ENCODE data around the gene TRIM24. TPM values are rescaled to one million over a fixed set of nuclear protein-coding genes. Genes with fewer than 3 reads are reported as not detected.

TRIM24 gene
- total and polyA plus RNA-seq, 2 experiments from 2014 or later = 3.4 to 7.5 TPM

- no peak for DNase-seq
- Histone ChIP-seq H3K4me3 (no peak overlapping the region), H3K27ac (no peak overlapping the region), H3F3A (ENCODE audit: insufficient read depth) (no peaks in the 10 kb centered on the region), H3K79me2 (ENCODE audit: insufficient read depth) (no peaks in the 10 kb centered on the region), H4K20me1 (ENCODE audit: insufficient read depth) (no peaks in the 10 kb centered on the region), H3K4me2 (ENCODE audit: unreplicated experiment) (no peak overlapping the region), H3K27me3 (replicated peaks; ENCODE audit: insufficient read depth) (no peaks in the 10 kb centered on the region), H3K9me2 (ENCODE audit: insufficient read depth) (no peaks in the 10 kb centered on the region), H3K9ac (no peak overlapping the region), H2AFZ (no peak overlapping the region), H3K4me1 (ENCODE audit: insufficient read depth) (peaks cover 9% of the 10 kb centered on the region), H3K9me3 (ENCODE audit: low read depth) (no peaks in the 10 kb centered on the region), H3K36me3 (ENCODE audit: low read depth) (no peaks in the 10 kb centered on the region)
- in situ Hi-C loops (cut with MboI) = no loop called here
- TF ChIP-seq EZH2 (IDR thresholded peaks at IDR 0.05; ENCODE audit: insufficient read depth, poor library complexity, severe bottlenecking) = no peak
- TF ChIP-seq EZH2phosphoT487 (IDR thresholded peaks at IDR 0.05; ENCODE audit: insufficient read depth, low read depth) = no peak
- 65 to 66% methylated on average over 8 of the region's 8 CpGs for WGBS, 2 experiments (ENCODE audit: low coverage in 1 of 2, low lambda C conversion rate in 2 of 2, missing lambda C conversion rate in 2 of 2)
Observed at GRCh38 chr7:138603549-138604318, 143.7 kb downstream of the TRIM24 start.

GRCh38 chr7:138606236-138606635 lies 146.2 kb downstream of the TRIM24 start:
- in situ Hi-C loops (cut with MboI) = no loop called here
- Histone ChIP-seq H3K36me3 (ENCODE audit: low read depth) (no peaks in the 10 kb centered on the region), H3K4me2 (ENCODE audit: unreplicated experiment) (no peak overlapping the region), H3K79me2 (ENCODE audit: insufficient read depth) (no peaks in the 10 kb centered on the region), H3K27me3 (replicated peaks; ENCODE audit: insufficient read depth) (no peaks in the 10 kb centered on the region), H4K20me1 (ENCODE audit: insufficient read depth) (no peaks in the 10 kb centered on the region), H3K9ac (no peak overlapping the region), H3K27ac (no peak overlapping the region), H3K4me3 (no peak overlapping the region), H3K9me3 (ENCODE audit: low read depth) (no peaks in the 10 kb centered on the region), H3K9me2 (ENCODE audit: insufficient read depth) (no peaks in the 10 kb centered on the region), H2AFZ (no peak overlapping the region), H3K4me1 (ENCODE audit: insufficient read depth) (peaks cover 9% of the 10 kb centered on the region), H3F3A (ENCODE audit: insufficient read depth) (no peaks in the 10 kb centered on the region)
- no peak for TF ChIP-seq EZH2phosphoT487 (IDR thresholded peaks at IDR 0.05; ENCODE audit: insufficient read depth, low read depth)
- TF ChIP-seq EZH2 (IDR thresholded peaks at IDR 0.05; ENCODE audit: insufficient read depth, poor library complexity, severe bottlenecking) = no peak
- DNase-seq = no peak
- 66 to 67% methylated on average over 3 of the region's 3 CpGs for WGBS, 2 experiments (ENCODE audit: low coverage in 1 of 2, low lambda C conversion rate in 2 of 2, missing lambda C conversion rate in 2 of 2)

GRCh38 chr7:138607216-138608126 lies 147.4 kb downstream of the TRIM24 start:
- 88 to 89% methylated on average over 11 of the region's 11 CpGs for WGBS, 2 experiments (ENCODE audit: low coverage in 1 of 2, low lambda C conversion rate in 2 of 2, missing lambda C conversion rate in 2 of 2)
- H3K27ac ChIP-seq = no peak overlapping the region

GRCh38 chr7:138608275-138608674 lies 148.2 kb downstream of the TRIM24 start:
- TF ChIP-seq EZH2phosphoT487 (IDR thresholded peaks at IDR 0.05; ENCODE audit: insufficient read depth, low read depth) = no peak
- TF ChIP-seq EZH2 (IDR thresholded peaks at IDR 0.05; ENCODE audit: insufficient read depth, poor library complexity, severe bottlenecking) = no peak
- H3K4me2 ChIP-seq (ENCODE audit: unreplicated experiment) = peak overlapping the region; percentile 62
- H3K27me3 ChIP-seq (replicated peaks; ENCODE audit: insufficient read depth) = no peaks in the 10 kb centered on the region
- no peaks in the 10 kb centered on the region for H3K9me2 ChIP-seq (ENCODE audit: insufficient read depth)
- H3K79me2 ChIP-seq (ENCODE audit: insufficient read depth) = no peaks in the 10 kb centered on the region
- peak overlapping the region; percentile 60 for H2AFZ ChIP-seq
- 1 to 2% methylated on average over 12 of the region's 12 CpGs for WGBS, 2 experiments (ENCODE audit: low coverage in 1 of 2, low lambda C conversion rate in 2 of 2, missing lambda C conversion rate in 2 of 2)
- no peaks in the 10 kb centered on the region for H4K20me1 ChIP-seq (ENCODE audit: insufficient read depth)
- no peaks in the 10 kb centered on the region for H3F3A ChIP-seq (ENCODE audit: insufficient read depth)
- in situ Hi-C loops (cut with MboI) = no loop called here
- H3K9ac ChIP-seq = no peak overlapping the region
- H3K4me1 ChIP-seq (ENCODE audit: insufficient read depth) = peaks cover 9% of the 10 kb centered on the region
- no peaks in the 10 kb centered on the region for H3K36me3 ChIP-seq (ENCODE audit: low read depth)
- peak; percentile 60 for DNase-seq
- H3K4me3 ChIP-seq = 0 out of 2 replicates have a peak overlapping the region, but pooled peaks have one; percentile 23
- H3K9me3 ChIP-seq (ENCODE audit: low read depth) = no peaks in the 10 kb centered on the region
- no peak overlapping the region for H3K27ac ChIP-seq

More at GRCh38 chr7:138607216-138608126, 147.4 kb downstream of the TRIM24 start:
- Histone ChIP-seq H3K9me2 (ENCODE audit: insufficient read depth) (no peaks in the 10 kb centered on the region), H4K20me1 (ENCODE audit: insufficient read depth) (no peaks in the 10 kb centered on the region), H3F3A (ENCODE audit: insufficient read depth) (no peaks in the 10 kb centered on the region), H2AFZ (no peak overlapping the region), H3K4me2 (ENCODE audit: unreplicated experiment) (peak overlapping the region; percentile 62), H3K9me3 (ENCODE audit: low read depth) (no peaks in the 10 kb centered on the region), H3K4me1 (ENCODE audit: insufficient read depth) (peaks cover 9% of the 10 kb centered on the region), H3K4me3 (no peak overlapping the region), H3K9ac (no peak overlapping the region), H3K36me3 (ENCODE audit: low read depth) (no peaks in the 10 kb centered on the region), H3K27me3 (replicated peaks; ENCODE audit: insufficient read depth) (no peaks in the 10 kb centered on the region), H3K79me2 (ENCODE audit: insufficient read depth) (no peaks in the 10 kb centered on the region)
- in situ Hi-C loops (cut with MboI) = no loop called here
- TF ChIP-seq EZH2 (IDR thresholded peaks at IDR 0.05; ENCODE audit: insufficient read depth, poor library complexity, severe bottlenecking) (no peak), EZH2phosphoT487 (IDR thresholded peaks at IDR 0.05; ENCODE audit: insufficient read depth, low read depth) (no peak)
- no peak for DNase-seq

Data from GM23248 (cell line).